GM12878 (cell line): Measurements from ENCODE around the gene CABLES1. TPM values are rescaled to one million over a fixed set of nuclear protein-coding genes. Genes with fewer than 3 reads are reported as not detected.

Source experiments
- ATF7 ChIP-seq: fragments of 450-650 bp; IDR thresholded peaks from 2 replicates; pipeline ENCODE4 v1.6.1; 2016; ENCODE audit warnings: low read depth, mild to moderate bottlenecking
- BACH1 ChIP-seq: fragments of 450-650 bp; IDR thresholded peaks from 2 replicates; pipeline ENCODE4 v1.6.1; 2017; ENCODE audit warnings: mild to moderate bottlenecking, borderline replicate concordance
- BCL11A ChIP-seq: IDR thresholded peaks from 2 replicates; pipeline ENCODE4 v1.6.1; 2011; ENCODE audit warnings: low read depth, low read length
- E2F8 ChIP-seq: fragments of 450-650 bp; IDR thresholded peaks from 2 replicates; pipeline ENCODE4 v1.6.1; 2018; ENCODE audit warnings: mild to moderate bottlenecking, low read depth, moderate library complexity; ENCODE audit not compliant: partially characterized antibody
- LARP7 ChIP-seq: fragments of 450-650 bp; IDR thresholded peaks from 2 replicates; pipeline ENCODE4 v1.6.1; 2017; ENCODE audit warnings: mild to moderate bottlenecking
- MTA2 ChIP-seq: fragments of 450-650 bp; IDR thresholded peaks from 2 replicates; pipeline ENCODE4 v1.6.1; 2016; ENCODE audit warnings: low read depth, mild to moderate bottlenecking, moderate library complexity
- NR2C1 ChIP-seq: fragments of 450-650 bp; IDR thresholded peaks from 2 replicates; pipeline ENCODE4 v1.6.1; 2017; ENCODE audit warnings: antibody characterized with exemption, mild to moderate bottlenecking, moderate library complexity
- PAX8 ChIP-seq: fragments of 450-650 bp; IDR thresholded peaks from 2 replicates; pipeline ENCODE4 v1.6.1; 2017; ENCODE audit warnings: mild to moderate bottlenecking, moderate library complexity
- POU2F2 ChIP-seq: IDR thresholded peaks from 3 replicates; pipeline ENCODE4 v1.6.1; 2011; ENCODE audit warnings: low read depth, mild to moderate bottlenecking, low read length, borderline replicate concordance
- RELB ChIP-seq: fragments of 450-650 bp; IDR thresholded peaks from 2 replicates; pipeline ENCODE4 v1.6.1; 2017; ENCODE audit warnings: low read depth, mild to moderate bottlenecking, moderate library complexity
- SKIL ChIP-seq: fragments of 450-650 bp; IDR thresholded peaks from 2 replicates; pipeline ENCODE4 v1.6.1; 2017; ENCODE audit warnings: mild to moderate bottlenecking, low read depth, inconsistent platforms; ENCODE audit not compliant: poor library complexity, severe bottlenecking
- STAT3 ChIP-seq: IDR thresholded peaks from 2 replicates; pipeline ENCODE4 v1.6.1; 2011; ENCODE audit warnings: low read depth, low read length, improper control_type of control experiment
- ZNF687 ChIP-seq: fragments of 450-650 bp; IDR thresholded peaks from 2 replicates; pipeline ENCODE4 v1.6.1; 2017; ENCODE audit warnings: mild to moderate bottlenecking, moderate library complexity
- polyA plus RNA-seq, 11 experiments: library from polyadenylated mRNA; depleted of rRNA in 4 of 11; unstranded in 6 of 11; stranded (reverse) in 5 of 11; fragments of >200 nt; fragmentation: Nextera tagmentation in 4 of 11; fragmentation: Illumina TruSeq in 1 of 11; extraction: Ambion mirVana in 4 of 11; extraction: Trizol in 1 of 11; gene quantifications; 1 replicate in 1 of 11; 2 replicates in 10 of 11; pipeline versions ENCODE4 v1.2.1 to v1.2.3, GENCODE V29; 2011 to 2016; ENCODE audit warnings: inconsistent platforms in 2 of 11, missing spikeins in 2 of 11, low read depth in 1 of 11
- total RNA-seq, 4 experiments: library from RNA; depleted of rRNA in 3 of 4; stranded (reverse); fragments of >200 nt in 3 of 4; fragmentation: Illumina TruSeq in 1 of 4; extraction: Trizol in 1 of 4; gene quantifications; 2 replicates each; pipeline versions ENCODE4 v1.2.1 to v1.2.3, GENCODE V29; 2013 to 2021

Gene CABLES1
- total and polyA plus RNA-seq, 10 of the 15 experiments (the other 5 are each of a cell fraction or from before 2014, with no cell fraction given), result 2.9 to 27.2 (median 8.2) TPM

GRCh38 chr18:23307567-23308295 lies 172.4 kb downstream of the CABLES1 start (continued):
- no peak for TF ChIP-seq SKIL
- no peak for TF ChIP-seq NR2C1
- TF ChIP-seq POU2F2, result no peak
- TF ChIP-seq PAX8, result no peak
- TF ChIP-seq ZNF687, result peak; percentile 86
- no peak for TF ChIP-seq E2F8
- TF ChIP-seq LARP7, result peak; percentile 31; the same call in 1 of the 2 replicates
- no peak for TF ChIP-seq BCL11A
- TF ChIP-seq MTA2, result peak; percentile 28; the same call in 1 of the 2 replicates
- TF ChIP-seq STAT3, result no peak
- peak; percentile 58 for TF ChIP-seq ATF7
- no peak for TF ChIP-seq RELB
- TF ChIP-seq BACH1, result no peak
- TF ChIP-seq, all 136 proteins: peak for 9
